Subcutaneous preadipocyte (primary cell): Measurements from ENCODE around the gene OR2A5. TPM values are rescaled to one million over a fixed set of nuclear protein-coding genes. Genes with fewer than 3 reads are reported as not detected.

Source experiments
- small RNA-seq: library from RNA; depleted of rRNA; stranded (forward); fragments of <200 nt; gene quantifications from one replicate; pipeline ENCODE3, GENCODE V24; 2012
- total RNA-seq: library from RNA; depleted of rRNA; stranded (reverse); fragments of >200 nt; gene quantifications from 2 replicates; pipeline ENCODE4 v1.2.3, GENCODE V29; 2012

Gene OR2A5
- not detected in 2 replicates for total RNA-seq

GRCh38 chr7:144048648-144049047, at the start of gene OR2A5:
Gene OR2A5 (plus strand): TSS chr7:144048948. CDS start chr7:144050402, 1,454 bp downstream.

GRCh38 chr7:144000020-144000419, 48.7 kb upstream of the OR2A5 start, which contains the start of gene OR6B1:
Gene OR6B1 (plus strand): TSS chr7:144000320. CDS start chr7:144003997, 3,677 bp downstream.

GRCh38 chr7:144069511-144069910, 20.8 kb downstream of the OR2A5 start, which contains the start of gene OR2A25:
Gene OR2A25 (plus strand): TSS chr7:144069811. CDS start chr7:144074220, 4,409 bp downstream.

GRCh38 chr7:144085978-144086377, 37.2 kb downstream of the OR2A5 start, which contains the start of gene OR2A12:
Gene OR2A12 (plus strand): TSS chr7:144086278. CDS start chr7:144095108, 8,830 bp downstream.

Small RNA genes lying within 50 kb of the gene (small RNA-seq; reads per million reads assigned to genes)
- gene OR2A41P = not detected

Other genes with a start within 250 kb of the OR2A5 start
- gene TCAF1, start 146.8 kb upstream of the OR2A5 start, total RNA-seq = 37.1 and 38.1 TPM in 2 replicates
- gene OR2F2, start 113.7 kb upstream of the OR2A5 start, total RNA-seq = not detected in 2 replicates
- gene OR2F1, start 94.1 kb upstream of the OR2A5 start, total RNA-seq = not detected in 2 replicates
- gene OR6B1, start 48.6 kb upstream of the OR2A5 start, total RNA-seq = not detected in 2 replicates
- gene OR2A25, start 20.9 kb downstream of the OR2A5 start, total RNA-seq = not detected in 2 replicates
- not detected in 2 replicates for gene OR2A12, start 37.3 kb downstream of the OR2A5 start, total RNA-seq
- not detected in 2 replicates for gene OR2A2, start 60.6 kb downstream of the OR2A5 start, total RNA-seq
- gene OR2A14, start 74.2 kb downstream of the OR2A5 start, total RNA-seq = not detected in 2 replicates
- gene CTAGE4, start 134.5 kb downstream of the OR2A5 start, total RNA-seq = under 0.01 TPM in 1 of 2 replicates, not detected in the other
- 0.20 and 0.73 TPM in 2 replicates for gene ARHGEF35, start 146.9 kb downstream of the OR2A5 start, total RNA-seq
- 0.37 TPM in 1 of 2 replicates, not detected in the other for gene OR2A42, start 190.7 kb downstream of the OR2A5 start, total RNA-seq
- 0.20 and 1.1 TPM in 2 replicates for gene OR2A7, start 215.8 kb downstream of the OR2A5 start, total RNA-seq
- gene CTAGE8, start 220.3 kb downstream of the OR2A5 start, total RNA-seq = 0.59 and 1.1 TPM in 2 replicates